ENCODE data around the gene LINS1. TPM values are rescaled to one million over a fixed set of nuclear protein-coding genes. Genes with fewer than 3 reads are reported as not detected.

Gene LINS1
- polyA plus RNA-seq, 1 donor, result 19.7 TPM

- 43% methylated on average over 1 of the region's 3 CpGs for WGBS (ENCODE audit: insufficient coverage, low lambda C conversion rate)
- Histone ChIP-seq H3K4me1 (ENCODE audit: control insufficient read depth, insufficient read depth, low read length) (no peaks in the 10 kb centered on the region), H3K27ac (ENCODE audit: low read length) (no peak overlapping the region), H3K4me3 (ENCODE audit: low read length) (no peak overlapping the region), H3K27me3 (ENCODE audit: control insufficient read depth, insufficient read depth, low read length) (peaks cover 6% of the 10 kb centered on the region), H3K36me3 (ENCODE audit: control insufficient read depth, insufficient read depth, low read length) (no peaks in the 10 kb centered on the region), H3K9me3 (ENCODE audit: control insufficient read depth, low read depth, low read length) (no peaks in the 10 kb centered on the region)
- DNase-seq, result no peak
These were observed 84.1 kb downstream of the LINS1 start for GRCh38 chr15:100517846-100518245.

Other genes with a start within 250 kb of the LINS1 start
- 0.15 TPM for gene CERS3, start 73.2 kb downstream of the LINS1 start, polyA plus RNA-seq
- 10.4 TPM for gene ASB7, start 405 bp upstream of the LINS1 start, polyA plus RNA-seq